Endodermal cell (in vitro differentiated cells): ENCODE data around the gene PTPN11. TPM values are rescaled to one million over a fixed set of nuclear protein-coding genes. Genes with fewer than 3 reads are reported as not detected.

Experiments used
- DNase-seq: peaks from one replicate; pipeline ENCODE4 v3.0.0-alpha.2; 2017
- H3K27ac ChIP-seq: 2 replicates; pipeline ENCODE4 v1.5.1; 2013; ENCODE audit warnings: mild to moderate bottlenecking, low read depth, low read length, moderate library complexity
- H3K27me3 ChIP-seq: 2 replicates; pipeline ENCODE4 v1.6.1; 2013; ENCODE audit warnings: mild to moderate bottlenecking, low read length, moderate library complexity; ENCODE audit not compliant: insufficient read depth, control insufficient read depth, poor library complexity, severe bottlenecking
- H3K36me3 ChIP-seq: 2 replicates; pipeline ENCODE4 v1.7.0; 2013; ENCODE audit warnings: mild to moderate bottlenecking, low read length, moderate library complexity; ENCODE audit not compliant: control insufficient read depth, insufficient read depth
- H3K4me1 ChIP-seq: one replicate; pipeline ENCODE4 v1.7.0; 2013; ENCODE audit warnings: low read length; ENCODE audit not compliant: control insufficient read depth, insufficient read depth
- H3K4me3 ChIP-seq: 2 replicates; pipeline ENCODE4 v1.5.1; 2013; ENCODE audit warnings: mild to moderate bottlenecking, low read length, moderate library complexity
- H3K9ac ChIP-seq: 2 replicates; pipeline ENCODE4 v1.6.1; 2013; ENCODE audit warnings: mild to moderate bottlenecking, low read length, moderate library complexity; ENCODE audit not compliant: poor library complexity, severe bottlenecking; ENCODE audit errors: extremely low read depth
- H3K9me3 ChIP-seq: 2 replicates; pipeline ENCODE4 v1.6.1; 2013; ENCODE audit warnings: mild to moderate bottlenecking, low read length, moderate library complexity; ENCODE audit not compliant: control insufficient read depth
- H3K27ac Mint-ChIP-seq: 2 replicates; pipeline ENCODE4 v1.8.0; 2020; ENCODE audit warnings: mixed read lengths
- H3K27me3 Mint-ChIP-seq: 2 replicates; pipeline ENCODE4 v1.8.0; 2021; ENCODE audit warnings: mild to moderate bottlenecking, mixed read lengths; ENCODE audit not compliant: insufficient read depth
- H3K36me3 Mint-ChIP-seq: 2 replicates; pipeline ENCODE4 v1.8.0; 2020; ENCODE audit warnings: low read depth, mixed read lengths
- H3K4me1 Mint-ChIP-seq: 2 replicates; pipeline ENCODE4 v1.8.0; 2020; ENCODE audit warnings: mixed read lengths
- H3K4me3 Mint-ChIP-seq: 2 replicates; pipeline ENCODE4 v1.8.0; 2020; ENCODE audit warnings: mild to moderate bottlenecking, moderate library complexity, mixed read lengths
- H3K9me3 Mint-ChIP-seq: 2 replicates; pipeline ENCODE4 v1.8.0; 2020; ENCODE audit warnings: mild to moderate bottlenecking, mixed read lengths
- CTCF ChIP-seq: fragments of 200-600 bp; sonication (generic); conservative IDR thresholded peaks from 2 replicates; pipeline ENCODE4 v1.5.0; 2021; ENCODE audit warnings: antibody characterized with exemption, mild to moderate bottlenecking
- WGBS, 2 experiments: methylation state at CpG; one replicate each; pipeline versions ENCODE4 v1.1.5 to v1.1.7; 2013; ENCODE audit warnings: missing lambda C conversion rate in 2 of 2, mixed read lengths in 1 of 2; ENCODE audit not compliant: insufficient coverage in 1 of 2, insufficient read length in 1 of 2; 5-methylcytosine and 5-hydroxymethylcytosine counted together
- total RNA-seq, 2 donors: library from RNA; stranded (reverse); fragmentation: NEBNext Ultra II Directional in 1 of 2; extraction: Animal tissue kit (Norgen Biotek cat#: 25700) in 1 of 2; gene quantifications; 2 replicates in 1 of 2; 3 replicates in 1 of 2; pipeline ENCODE4 v1.2.1, GENCODE V29; 2021

PTPN11 gene
- total RNA-seq, 2 donors from 2014 or later: 98.2 to 106 TPM

DNA sequence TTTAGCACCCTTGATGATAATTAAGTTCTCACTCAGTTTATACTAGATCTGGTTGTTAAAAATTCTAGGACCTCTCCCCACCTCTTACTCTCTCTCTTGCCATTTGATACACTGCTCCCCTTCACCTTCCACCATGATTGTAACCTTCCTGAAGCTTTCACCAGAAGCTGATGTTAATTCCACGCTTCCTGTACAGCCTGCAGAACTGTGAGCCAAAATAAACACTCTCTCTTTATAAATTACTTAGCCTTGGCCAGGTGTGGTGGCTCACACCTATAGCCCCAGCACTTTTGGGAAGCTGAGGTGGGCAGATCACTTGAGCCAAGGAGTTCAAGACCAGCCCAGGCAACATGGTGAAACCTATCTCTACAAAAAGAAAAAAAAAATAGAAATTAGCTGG lies 25.4 kb upstream of the PTPN11 start:
- no peaks in the 10 kb centered on the region for H3K4me1 ChIP-seq
- H3K27me3 ChIP-seq: no peaks in the 10 kb centered on the region
- Mint-ChIP-seq H3K4me1 (no peaks in the 10 kb centered on the region), H3K36me3 (no peaks in the 10 kb centered on the region), H3K27ac (no peak overlapping the region), H3K9me3 (peaks cover 3% of the 10 kb centered on the region), H3K27me3 (peaks cover 15% of the 10 kb centered on the region), H3K4me3 (no peak overlapping the region)
- no peaks in the 10 kb centered on the region for H3K36me3 ChIP-seq
- no peak overlapping the region for H3K4me3 ChIP-seq
- TF ChIP-seq CTCF: no peak
- no peak overlapping the region for H3K9ac ChIP-seq
- no peak overlapping the region for H3K27ac ChIP-seq
- DNase-seq: peak; percentile 12
- no peaks in the 10 kb centered on the region for H3K9me3 ChIP-seq
- 83 to 90% methylated on average over 1 of the region's 1 CpG for WGBS, 2 experiments

DNA sequence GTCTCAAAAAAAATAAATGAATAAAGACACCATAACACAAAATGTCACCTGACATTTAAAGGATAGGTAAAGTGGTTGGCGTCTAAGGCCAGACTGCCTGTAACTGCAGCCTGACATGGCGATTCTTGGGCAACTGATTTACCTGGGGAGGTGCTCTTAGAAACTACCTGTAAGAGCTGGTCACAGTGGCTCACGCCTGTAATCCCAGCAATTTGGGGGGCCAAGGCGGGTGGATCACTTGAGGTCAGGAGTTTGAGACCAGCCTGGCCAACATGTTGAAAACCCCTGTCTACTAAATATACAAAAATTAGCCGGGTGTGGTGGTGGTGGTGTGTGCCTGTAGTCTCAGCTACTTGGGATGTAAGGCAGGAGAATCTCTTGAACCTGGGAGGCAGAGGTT lies 17.7 kb upstream of the PTPN11 start:
- Histone ChIP-seq H3K36me3 (peaks cover 22% of the 10 kb centered on the region), H3K27me3 (no peaks in the 10 kb centered on the region), H3K9me3 (no peaks in the 10 kb centered on the region), H3K4me3 (no peak overlapping the region), H3K4me1 (no peaks in the 10 kb centered on the region), H3K9ac (no peak overlapping the region), H3K27ac (no peak overlapping the region)
- Mint-ChIP-seq H3K4me3 (no peak overlapping the region), H3K27ac (no peak overlapping the region), H3K36me3 (peaks cover 21% of the 10 kb centered on the region), H3K9me3 (peaks cover 3% of the 10 kb centered on the region), H3K4me1 (no peaks in the 10 kb centered on the region), H3K27me3 (peaks cover 5% of the 10 kb centered on the region)
- WGBS, 2 experiments: 81 to 94% methylated on average over 2 to 5 of the region's 5 CpGs
- TF ChIP-seq CTCF: no peak
- no peak for DNase-seq

DNA sequence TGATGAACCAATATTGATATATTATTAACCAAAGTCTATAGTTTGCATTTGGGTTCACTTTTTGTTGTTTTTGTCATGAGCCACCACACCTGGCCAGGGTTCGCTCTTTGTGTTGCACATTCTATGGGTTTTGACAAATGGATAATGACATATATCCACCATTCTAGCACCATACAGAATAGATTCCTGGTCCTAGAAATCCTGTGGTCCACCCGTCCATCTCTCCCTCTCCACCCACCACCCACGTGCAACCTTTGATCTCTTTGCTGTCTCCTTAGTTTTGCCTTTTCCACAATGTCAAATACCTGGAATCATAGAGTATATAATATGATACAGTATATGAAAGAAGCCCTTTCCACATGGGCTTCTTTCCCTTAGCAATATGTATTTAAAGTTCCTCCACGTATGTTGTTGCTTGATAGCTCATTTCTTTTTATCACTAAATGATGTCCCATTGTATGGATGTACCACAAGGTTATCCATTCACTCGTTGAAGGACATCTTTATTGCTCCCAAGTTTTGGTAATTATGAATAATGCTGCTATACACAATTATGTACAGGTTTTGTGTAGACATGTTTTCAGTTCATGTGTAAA lies 16.7 kb upstream of the PTPN11 start:
- H3K4me3 ChIP-seq: no peak overlapping the region
- no peak overlapping the region for H3K27ac ChIP-seq
- no peak for TF ChIP-seq CTCF
- Mint-ChIP-seq H3K4me1 (peaks cover 1% of the 10 kb centered on the region), H3K27ac (no peak overlapping the region), H3K9me3 (peaks cover 3% of the 10 kb centered on the region), H3K27me3 (peaks cover 2% of the 10 kb centered on the region), H3K4me3 (no peak overlapping the region), H3K36me3 (peaks cover 30% of the 10 kb centered on the region)
- WGBS, 2 experiments: 80 to 87% methylated on average over 3 to 5 of the region's 5 CpGs
- peaks cover 32% of the 10 kb centered on the region for H3K36me3 ChIP-seq
- no peaks in the 10 kb centered on the region for H3K27me3 ChIP-seq
- H3K9ac ChIP-seq: no peak overlapping the region
- no peaks in the 10 kb centered on the region for H3K4me1 ChIP-seq
- no peaks in the 10 kb centered on the region for H3K9me3 ChIP-seq
- no peak for DNase-seq
